HEK293 (cell line): ENCODE data around the gene AFF1.

Experiments used
- CTCF ChIP-seq: fragments of 450-650 bp; formaldehyde crosslinking; IDR thresholded peaks from 2 replicates; pipeline ENCODE4 v1.5.1; 2016; ENCODE audit warnings: missing biosample characterization, missing genetic modification characterization
- MYNN ChIP-seq: fragments of 450-650 bp; formaldehyde crosslinking; IDR thresholded peaks from 2 replicates; pipeline ENCODE4 v1.5.1; 2016; ENCODE audit warnings: missing biosample characterization, missing genetic modification characterization, borderline replicate concordance
- REST ChIP-seq: fragments of 450-650 bp; formaldehyde crosslinking; IDR thresholded peaks from 2 replicates; pipeline ENCODE4 v1.5.1; 2016; ENCODE audit warnings: missing biosample characterization, missing genetic modification characterization
- ZBTB8A ChIP-seq: fragments of 450-650 bp; formaldehyde crosslinking; IDR thresholded peaks from 2 replicates; pipeline ENCODE4 v1.5.1; 2016; ENCODE audit warnings: missing biosample characterization, missing genetic modification characterization
- ZNF211 ChIP-seq: fragments of 450-650 bp; formaldehyde crosslinking; IDR thresholded peaks from 2 replicates; pipeline ENCODE4 v1.5.1; 2016; ENCODE audit warnings: low read depth, missing biosample characterization, missing genetic modification characterization
- TF ChIP-seq, protein P1 (sequence below): fragments of 450-650 bp; formaldehyde crosslinking; IDR thresholded peaks from 2 replicates; pipeline ENCODE4 v1.5.1; 2016; ENCODE audit warnings: missing biosample characterization, missing genetic modification characterization
- TF ChIP-seq, protein P2 (sequence below): IDR thresholded peaks from 2 replicates; pipeline ENCODE4 v1.6.1; 2011; ENCODE audit warnings: mild to moderate bottlenecking, low read depth, low read length, borderline replicate concordance

GRCh38 chr4:87077914-87078585, 143.2 kb downstream of the AFF1 start:
- TF ChIP-seq CTCF (no peak), MYNN (tag by site-specific recombination) (no peak), ZNF211 (no peak), REST (no peak), ZBTB8A (tag by site-specific recombination) (no peak)
- TF ChIP-seq, protein P1, sequence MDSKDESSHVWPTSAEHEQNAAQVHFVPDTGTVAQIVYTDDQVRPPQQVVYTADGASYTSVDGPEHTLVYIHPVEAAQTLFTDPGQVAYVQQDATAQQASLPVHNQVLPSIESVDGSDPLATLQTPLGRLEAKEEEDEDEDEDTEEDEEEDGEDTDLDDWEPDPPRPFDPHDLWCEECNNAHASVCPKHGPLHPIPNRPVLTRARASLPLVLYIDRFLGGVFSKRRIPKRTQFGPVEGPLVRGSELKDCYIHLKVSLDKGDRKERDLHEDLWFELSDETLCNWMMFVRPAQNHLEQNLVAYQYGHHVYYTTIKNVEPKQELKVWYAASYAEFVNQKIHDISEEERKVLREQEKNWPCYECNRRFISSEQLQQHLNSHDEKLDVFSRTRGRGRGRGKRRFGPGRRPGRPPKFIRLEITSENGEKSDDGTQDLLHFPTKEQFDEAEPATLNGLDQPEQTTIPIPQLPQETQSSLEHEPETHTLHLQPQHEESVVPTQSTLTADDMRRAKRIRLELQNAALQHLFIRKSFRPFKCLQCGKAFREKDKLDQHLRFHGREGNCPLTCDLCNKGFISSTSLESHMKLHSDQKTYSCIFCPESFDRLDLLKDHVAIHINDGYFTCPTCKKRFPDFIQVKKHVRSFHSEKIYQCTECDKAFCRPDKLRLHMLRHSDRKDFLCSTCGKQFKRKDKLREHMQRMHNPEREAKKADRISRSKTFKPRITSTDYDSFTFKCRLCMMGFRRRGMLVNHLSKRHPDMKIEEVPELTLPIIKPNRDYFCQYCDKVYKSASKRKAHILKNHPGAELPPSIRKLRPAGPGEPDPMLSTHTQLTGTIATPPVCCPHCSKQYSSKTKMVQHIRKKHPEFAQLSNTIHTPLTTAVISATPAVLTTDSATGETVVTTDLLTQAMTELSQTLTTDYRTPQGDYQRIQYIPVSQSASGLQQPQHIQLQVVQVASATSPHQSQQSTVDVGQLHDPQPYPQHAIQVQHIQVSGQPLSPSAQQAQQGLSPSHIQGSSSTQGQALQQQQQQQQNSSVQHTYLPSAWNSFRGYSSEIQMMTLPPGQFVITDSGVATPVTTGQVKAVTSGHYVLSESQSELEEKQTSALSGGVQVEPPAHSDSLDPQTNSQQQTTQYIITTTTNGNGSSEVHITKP (tag by site-specific recombination) = no peak
- TF ChIP-seq, protein P2, sequence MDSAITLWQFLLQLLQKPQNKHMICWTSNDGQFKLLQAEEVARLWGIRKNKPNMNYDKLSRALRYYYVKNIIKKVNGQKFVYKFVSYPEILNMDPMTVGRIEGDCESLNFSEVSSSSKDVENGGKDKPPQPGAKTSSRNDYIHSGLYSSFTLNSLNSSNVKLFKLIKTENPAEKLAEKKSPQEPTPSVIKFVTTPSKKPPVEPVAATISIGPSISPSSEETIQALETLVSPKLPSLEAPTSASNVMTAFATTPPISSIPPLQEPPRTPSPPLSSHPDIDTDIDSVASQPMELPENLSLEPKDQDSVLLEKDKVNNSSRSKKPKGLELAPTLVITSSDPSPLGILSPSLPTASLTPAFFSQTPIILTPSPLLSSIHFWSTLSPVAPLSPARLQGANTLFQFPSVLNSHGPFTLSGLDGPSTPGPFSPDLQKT = no peak
